Transverse colon (tissue), 4 donors: ENCODE data around the gene TMEM37. TPM values are rescaled to one million over a fixed set of nuclear protein-coding genes. Genes with fewer than 3 reads are reported as not detected.

ENCODE experiments used
- DNase-seq: peaks from one replicate; pipeline ENCODE4 v3.0.0-alpha.2; 2019
- H3K27ac ChIP-seq, 4 donors: fragments of 200-600 bp; sonication (generic); 2 replicates each; pipeline ENCODE4 v1.5.1; 2016 to 2018; ENCODE audit warnings: inconsistent platforms in 4 of 4
- H3K27me3 ChIP-seq: fragments of 200-600 bp; sonication (generic); 2 replicates; pipeline ENCODE4 v1.5.1; 2017; ENCODE audit warnings: inconsistent platforms
- H3K36me3 ChIP-seq, 4 donors: fragments of 200-600 bp; sonication (generic); 2 replicates each; pipeline ENCODE4 v1.5.1; 2017 to 2019; ENCODE audit warnings: inconsistent platforms in 4 of 4
- H3K4me1 ChIP-seq, 4 donors: fragments of 200-600 bp; sonication (generic); 2 replicates each; pipeline ENCODE4 v1.5.1; 2017 to 2020; ENCODE audit warnings: inconsistent platforms in 4 of 4
- H3K4me3 ChIP-seq, 4 donors: fragments of 200-600 bp; sonication (generic); 1 replicate in 1 of 4; 2 replicates in 3 of 4; pipeline versions ENCODE4 v1.5.1 to v1.6.1; 2017 to 2019; ENCODE audit warnings: inconsistent platforms in 4 of 4
- H3K9me3 ChIP-seq, 2 donors: fragments of 200-600 bp; sonication (generic); 2 replicates each; pipeline ENCODE4 v1.5.1; 2017 to 2019; ENCODE audit warnings: inconsistent platforms in 2 of 2
- EP300 ChIP-seq: sonication (generic); formaldehyde crosslinking; IDR thresholded peaks from one replicate; pipeline ENCODE4 v1.6.1; 2017; ENCODE audit warnings: antibody characterized with exemption, low read depth
- POLR2A ChIP-seq: fragments of 450-650 bp; IDR thresholded peaks from one replicate; pipeline ENCODE4 v1.6.1; 2016; ENCODE audit warnings: antibody characterized with exemption, mild to moderate bottlenecking, moderate library complexity
- POLR2AphosphoS5 ChIP-seq, 3 donors: sonication (generic); formaldehyde crosslinking; IDR thresholded peaks; one replicate each; pipeline ENCODE4 v1.6.1; 2016; ENCODE audit warnings: antibody characterized with exemption in 3 of 3
- WGBS, 2 donors: methylation state at CpG; one replicate each; pipeline ENCODE4 v1.1.5; 2018; ENCODE audit warnings: low coverage in 1 of 2; 5-methylcytosine and 5-hydroxymethylcytosine counted together
- in situ Hi-C, 4 donors: fragments of 200-750 bp; cut with MboI; loops; one replicate each; pipeline versions ENCODE4 v1.15.0 to v1.15.1; 2017; ENCODE audit warnings: low sequenced_read_pairs in 3 of 4, low pct_ligation_motif_present in 1 of 4, low pct_unique_long_range_greater_than_20kb in 1 of 4
- intact Hi-C: fragments of 100-400 bp; cut with DNase I; formaldehyde crosslinking; loops from one replicate; pipeline ENCODE4 v1.15.1; 2023; ENCODE audit warnings: low total_unique reads
- total RNA-seq, 4 donors: library from RNA; depleted of rRNA; stranded (reverse); fragments of >200 nt; gene quantifications; one replicate each; pipeline ENCODE4 v1.1.0, GENCODE V29; 2016
- TF ChIP-seq, protein P1 (sequence below), 5 experiments: fragments of 200-600 bp in 3 of 5; fragments of 450-650 bp in 2 of 5; sonication (generic) in 3 of 5; IDR thresholded peaks; 1 replicate in 2 of 5; 2 replicates in 3 of 5; pipeline ENCODE4 v1.5.1; 2016 to 2017; ENCODE audit warnings: antibody characterized with exemption in 5 of 5, inconsistent platforms in 3 of 5, mild to moderate bottlenecking in 2 of 5, moderate library complexity in 1 of 5

The TMEM37 gene
- total RNA-seq, 4 donors from 2014 or later: 18.7 to 210 (median 157) TPM

DNA sequence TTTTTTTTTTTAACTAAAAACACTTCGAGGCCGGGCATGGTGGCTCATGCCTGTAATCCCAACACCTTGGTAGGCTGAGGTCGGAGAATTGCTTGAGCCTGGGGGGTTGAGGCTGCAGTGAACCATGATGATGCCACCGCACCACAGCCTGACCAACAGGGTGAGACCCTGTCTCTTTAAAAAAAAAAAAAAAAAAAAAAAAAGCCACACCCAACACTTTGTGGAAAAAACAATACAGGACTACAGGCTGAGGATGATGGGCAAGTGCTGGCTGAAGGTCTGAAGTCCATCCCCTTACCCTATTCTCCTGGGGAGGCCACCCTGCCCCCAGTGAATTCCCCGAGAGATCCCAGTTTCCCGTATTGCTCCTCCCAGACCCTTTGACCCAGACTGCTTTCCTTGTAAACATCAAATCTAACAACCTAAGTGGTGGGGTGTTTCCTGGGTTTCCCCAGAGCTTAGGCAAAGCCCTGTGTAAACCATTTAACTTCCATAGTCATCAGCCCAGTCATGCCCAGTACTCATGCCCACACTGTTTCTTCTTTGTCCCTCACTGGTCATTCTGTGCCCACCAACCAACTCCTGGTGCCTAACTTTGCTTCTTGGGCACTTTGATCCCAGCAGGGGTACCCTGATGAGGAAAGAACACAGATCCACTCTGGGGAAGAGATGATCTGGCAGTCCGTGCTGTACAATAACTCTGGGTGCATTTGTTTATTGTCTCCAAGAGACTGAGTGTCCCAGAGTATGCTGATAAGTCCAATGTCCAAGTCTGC lies 5.8 kb upstream of the TMEM37 start:
- peak overlapping the region; percentile 80 to 88 (median 87) for H3K27ac ChIP-seq
- peak; percentile 83 for DNase-seq
- TF ChIP-seq POLR2A: peak; percentile 53
- TF ChIP-seq POLR2AphosphoS5 (IDR thresholded peaks at IDR 0.05): peak in 2 of 3 donors; percentile 53 to 70
- TF ChIP-seq, protein P1, sequence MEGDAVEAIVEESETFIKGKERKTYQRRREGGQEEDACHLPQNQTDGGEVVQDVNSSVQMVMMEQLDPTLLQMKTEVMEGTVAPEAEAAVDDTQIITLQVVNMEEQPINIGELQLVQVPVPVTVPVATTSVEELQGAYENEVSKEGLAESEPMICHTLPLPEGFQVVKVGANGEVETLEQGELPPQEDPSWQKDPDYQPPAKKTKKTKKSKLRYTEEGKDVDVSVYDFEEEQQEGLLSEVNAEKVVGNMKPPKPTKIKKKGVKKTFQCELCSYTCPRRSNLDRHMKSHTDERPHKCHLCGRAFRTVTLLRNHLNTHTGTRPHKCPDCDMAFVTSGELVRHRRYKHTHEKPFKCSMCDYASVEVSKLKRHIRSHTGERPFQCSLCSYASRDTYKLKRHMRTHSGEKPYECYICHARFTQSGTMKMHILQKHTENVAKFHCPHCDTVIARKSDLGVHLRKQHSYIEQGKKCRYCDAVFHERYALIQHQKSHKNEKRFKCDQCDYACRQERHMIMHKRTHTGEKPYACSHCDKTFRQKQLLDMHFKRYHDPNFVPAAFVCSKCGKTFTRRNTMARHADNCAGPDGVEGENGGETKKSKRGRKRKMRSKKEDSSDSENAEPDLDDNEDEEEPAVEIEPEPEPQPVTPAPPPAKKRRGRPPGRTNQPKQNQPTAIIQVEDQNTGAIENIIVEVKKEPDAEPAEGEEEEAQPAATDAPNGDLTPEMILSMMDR (IDR thresholded peaks at IDR 0.05): no peak
- peak; percentile 58 for TF ChIP-seq EP300
- no peaks in the 10 kb centered on the region for H3K9me3 ChIP-seq
- intact Hi-C loops (no loop called here), in situ Hi-C loops (no loop called here)
- peaks cover 0 to 97% (median 44%) of the 10 kb centered on the region in 4 donors for H3K4me1 ChIP-seq
- peak overlapping the region in 1 of 4 donors; percentile 25 for H3K4me3 ChIP-seq
- WGBS, 2 donors: 51 to 54% methylated on average over 7 of the region's 7 CpGs
- no peaks in the 10 kb centered on the region for H3K36me3 ChIP-seq
- H3K27me3 ChIP-seq: no peaks in the 10 kb centered on the region

DNA sequence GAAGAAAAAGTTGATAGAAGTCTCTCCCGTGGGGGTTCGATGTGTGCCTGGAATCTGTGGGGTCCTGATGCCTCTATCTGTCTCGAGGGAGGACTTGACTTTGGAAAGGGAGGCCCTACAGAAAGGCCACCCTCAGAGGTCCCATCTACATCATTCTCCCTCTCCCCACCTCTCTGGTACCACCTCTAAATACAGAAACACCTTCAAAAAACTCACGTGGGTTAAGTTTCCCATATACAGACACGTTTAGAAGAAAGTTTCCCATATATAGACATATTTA lies 5.3 kb upstream of the TMEM37 start:
- in situ Hi-C loops (no loop called here), intact Hi-C loops (no loop called here)
- H3K9me3 ChIP-seq: no peaks in the 10 kb centered on the region
- no peaks in the 10 kb centered on the region for H3K27me3 ChIP-seq
- H3K27ac ChIP-seq: peak overlapping the region; percentile 80 to 88 (median 87)
- no peak for TF ChIP-seq EP300
- no peak for DNase-seq
- H3K4me3 ChIP-seq: peak overlapping the region in 1 of 4 donors; percentile 25
- WGBS, 2 donors: 35 to 38% methylated on average over 2 to 5 of the region's 5 CpGs
- H3K36me3 ChIP-seq: no peaks in the 10 kb centered on the region
- H3K4me1 ChIP-seq: peaks cover 0 to 96% (median 47%) of the 10 kb centered on the region in 4 donors

DNA sequence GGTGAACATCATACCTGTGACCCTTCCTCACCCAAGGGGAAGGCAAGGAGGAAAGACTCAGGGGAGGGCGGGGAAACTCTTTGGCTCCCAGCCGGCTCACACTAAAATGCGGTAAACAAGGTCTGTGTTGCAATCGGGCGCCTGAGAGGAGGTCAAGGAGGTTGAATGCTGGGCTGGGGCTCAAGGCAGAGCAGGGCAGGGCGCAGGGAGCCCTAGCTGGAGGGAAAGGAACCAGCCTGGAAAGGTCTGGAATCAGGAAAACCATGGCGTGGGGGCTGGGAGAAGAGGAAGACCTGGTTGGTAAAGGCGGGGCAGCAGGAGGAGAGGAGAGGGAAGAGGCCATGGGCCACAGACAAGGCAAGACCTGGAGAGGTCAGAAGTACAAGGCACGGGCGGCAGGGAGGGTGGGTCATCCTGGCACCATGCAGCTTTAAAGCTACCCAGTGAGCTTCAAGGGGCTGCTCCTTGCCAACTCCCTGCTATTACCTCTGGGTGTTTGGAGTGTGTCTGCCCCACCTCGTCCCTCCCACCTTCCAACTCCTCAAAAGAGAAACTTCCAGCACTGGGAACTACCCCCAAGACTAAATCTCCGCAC lies 4.8 kb upstream of the TMEM37 start:
- Histone ChIP-seq H3K36me3 (no peaks in the 10 kb centered on the region), H3K27ac (peak overlapping the region; percentile 80 to 88 (median 87)), H3K4me1 (peaks cover 0 to 91% (median 48%) of the 10 kb centered on the region in 4 donors), H3K9me3 (no peaks in the 10 kb centered on the region), H3K4me3 (peak overlapping the region in 1 of 4 donors; percentile 25), H3K27me3 (no peaks in the 10 kb centered on the region)
- TF ChIP-seq POLR2A (peak; percentile 50), POLR2AphosphoS5 (IDR thresholded peaks at IDR 0.05) (peak in 2 of 3 donors; percentile 40 to 73), EP300 (no peak)
- TF ChIP-seq, protein P1 (IDR thresholded peaks at IDR 0.05): no peak
- 32 to 46% methylated on average over 10 to 12 of the region's 12 CpGs for WGBS, 2 donors
- intact Hi-C loops: no loop called here
- in situ Hi-C loops: no loop called here
- peak; percentile 91 for DNase-seq

DNA sequence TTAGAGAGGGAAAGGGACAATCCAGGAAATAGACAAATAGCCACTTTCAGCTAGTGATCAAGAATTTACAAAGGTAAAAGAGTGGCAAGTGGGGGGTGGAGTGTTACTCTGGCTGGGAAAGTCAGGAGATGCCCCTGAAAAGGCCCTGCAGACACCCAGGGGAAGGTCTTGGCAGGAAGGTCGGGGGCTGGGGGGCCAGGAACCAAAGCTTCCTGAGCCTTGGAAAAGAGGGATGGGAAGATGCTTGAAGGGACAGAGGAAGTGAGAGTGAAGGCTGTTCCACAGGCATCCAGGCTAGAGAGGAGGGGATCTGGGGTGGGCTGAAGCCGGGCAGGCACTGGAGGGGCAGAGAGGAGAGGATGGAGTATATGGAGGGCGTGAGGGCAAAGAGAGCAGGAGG lies 3.9 kb upstream of the TMEM37 start:
- 62 to 81% methylated on average over 3 of the region's 3 CpGs for WGBS, 2 donors
- in situ Hi-C loops: no loop called here
- no peaks in the 10 kb centered on the region for H3K27me3 ChIP-seq
- H3K4me3 ChIP-seq: no peak overlapping the region
- H3K27ac ChIP-seq: peak overlapping the region; percentile 80 to 88 (median 87)
- no peaks in the 10 kb centered on the region for H3K36me3 ChIP-seq
- peaks cover 0 to 88% (median 51%) of the 10 kb centered on the region in 4 donors for H3K4me1 ChIP-seq
- no peak for DNase-seq
- TF ChIP-seq, protein P1 (IDR thresholded peaks at IDR 0.05): no peak
- no peak for TF ChIP-seq POLR2AphosphoS5 (IDR thresholded peaks at IDR 0.05)
- no peak for TF ChIP-seq POLR2A
- H3K9me3 ChIP-seq: no peaks in the 10 kb centered on the region
- intact Hi-C loops: no loop called here
